ENCODE results near the gene DIP2C.
"Not testable (repeated sequence)": the region's sequence is repeated elsewhere in the genome, so short reads cannot be mapped to it uniquely, and the experiment has no call there.

The DIP2C gene

GRCh38 chr10:526651-527312 is 162.7 kb downstream of the DIP2C start:
- DNase-seq = no peak

GRCh38 chr10:525565-526315 is 163.7 kb downstream of the DIP2C start:
- DNase-seq = no peak

DNA sequence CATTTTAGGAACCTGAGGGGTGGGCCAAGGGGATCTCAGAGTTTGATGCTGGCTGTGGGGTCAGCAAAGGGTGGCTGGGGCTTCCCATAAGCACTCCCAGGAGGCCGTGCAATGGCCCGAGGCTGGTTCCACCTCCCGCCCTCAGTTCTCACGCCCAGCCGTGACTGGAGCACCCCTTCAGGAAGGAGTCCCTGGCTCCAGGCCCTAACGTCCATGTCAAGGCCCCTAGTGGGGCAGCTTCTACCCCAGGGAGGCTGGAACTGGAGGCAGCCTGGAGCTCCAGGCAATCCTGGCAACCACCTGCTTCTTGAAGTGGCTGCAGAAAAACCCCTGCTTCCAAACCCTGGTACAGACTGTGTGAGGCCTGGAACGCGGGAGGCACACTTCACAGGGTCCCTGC is 165.5 kb downstream of the DIP2C start:
- no peak for DNase-seq

DNA sequence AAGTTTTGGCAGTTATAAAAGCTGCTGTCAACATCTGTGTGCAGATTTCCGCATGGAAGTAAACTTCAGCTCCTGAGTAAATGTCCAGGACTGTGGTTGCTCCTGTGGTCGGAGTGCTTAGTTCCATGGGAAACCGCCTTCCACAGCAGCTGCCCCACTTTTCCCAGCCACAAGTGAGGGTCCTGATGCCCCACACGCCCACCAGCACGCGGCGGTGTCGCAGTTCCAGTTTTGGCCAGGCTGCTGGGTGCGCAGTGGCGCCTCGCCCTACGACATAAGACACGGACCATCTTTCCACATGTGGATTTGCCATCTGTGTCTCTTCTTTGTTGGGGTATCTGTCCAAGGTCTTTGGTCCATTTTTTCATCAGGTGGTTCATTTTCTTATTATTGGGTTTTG is 167.1 kb downstream of the DIP2C start:
- no peak for DNase-seq

- DNase-seq = no peak
Observed at GRCh38 chr10:521261-522250, 167.9 kb downstream of the DIP2C start.

DNA sequence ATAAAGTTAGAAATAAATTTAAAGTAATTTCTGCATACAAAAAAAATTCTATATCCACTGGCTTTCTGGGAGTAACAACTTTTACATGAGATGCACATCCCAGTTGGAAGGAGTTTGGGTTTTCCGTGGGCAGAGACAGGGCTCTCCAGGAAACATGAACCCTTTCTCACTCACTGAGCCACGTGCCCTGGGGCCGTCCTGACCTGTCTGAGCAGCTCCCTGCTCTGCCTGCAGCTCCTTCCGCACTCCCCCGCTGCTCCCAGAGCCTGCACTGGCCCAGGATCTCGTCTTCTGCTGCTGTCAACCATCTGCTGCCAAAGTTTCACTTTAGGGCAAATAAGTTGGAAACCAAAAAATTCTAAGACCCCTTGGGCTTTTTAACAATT is 169.1 kb downstream of the DIP2C start:
- DNase-seq = no peak

- DNase-seq = no peak
Observed at GRCh38 chr10:519716-520401, 169.6 kb downstream of the DIP2C start.

GRCh38 chr10:519055-519715 is 170.3 kb downstream of the DIP2C start:
- DNase-seq = no peak

DNA sequence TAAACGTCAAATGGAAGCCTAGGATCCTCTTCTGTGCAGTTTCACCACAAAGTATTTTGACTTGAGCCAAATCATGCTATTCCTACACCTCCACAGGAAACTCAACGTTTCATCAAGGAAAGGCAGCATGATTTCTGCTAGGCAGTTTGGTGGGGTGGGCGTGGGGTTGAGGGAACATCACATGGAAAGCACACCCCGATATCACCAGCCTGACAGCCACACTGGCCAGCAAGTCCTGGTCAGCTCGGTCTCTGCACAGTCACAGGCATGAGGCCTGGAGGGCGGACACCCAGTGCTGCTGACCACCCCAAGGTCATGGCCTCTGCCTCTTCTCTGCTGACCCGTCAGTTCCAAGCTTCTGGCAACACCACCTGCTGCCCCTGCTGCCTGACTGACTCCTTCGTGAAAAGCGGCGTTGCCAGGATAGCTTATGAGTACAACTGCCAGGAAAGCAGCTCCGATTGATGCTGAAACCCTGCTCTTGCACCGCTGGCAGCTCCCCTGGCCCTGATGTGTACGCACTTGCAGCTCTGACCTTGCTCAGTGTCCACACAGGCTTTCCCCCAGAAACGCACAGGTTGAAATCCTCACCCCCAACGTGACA is 171.5 kb downstream of the DIP2C start:
- no peak for DNase-seq

GRCh38 chr10:517241-517830 is 172.1 kb downstream of the DIP2C start:
- no peak for DNase-seq

DNA sequence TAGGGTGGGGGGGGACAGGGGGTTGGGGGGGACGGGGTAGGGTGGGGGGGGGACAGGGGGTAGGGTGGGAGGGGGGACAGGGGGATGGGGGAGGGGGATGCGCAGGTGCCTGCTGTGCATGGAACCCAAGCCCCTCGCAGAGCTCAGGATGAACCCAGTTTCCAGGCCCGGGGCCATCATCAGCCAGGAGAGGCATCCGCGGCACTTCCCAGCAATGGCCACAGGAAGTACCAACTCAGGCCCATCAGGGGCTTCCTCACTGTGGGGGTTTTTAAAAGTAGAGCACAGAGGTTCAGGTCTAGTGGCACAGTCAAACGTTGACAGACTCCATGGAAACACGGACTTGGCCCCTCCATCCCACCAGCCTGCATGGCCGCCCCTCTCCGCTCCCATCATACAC is 172.7 kb downstream of the DIP2C start:
- no peak for DNase-seq

DNA sequence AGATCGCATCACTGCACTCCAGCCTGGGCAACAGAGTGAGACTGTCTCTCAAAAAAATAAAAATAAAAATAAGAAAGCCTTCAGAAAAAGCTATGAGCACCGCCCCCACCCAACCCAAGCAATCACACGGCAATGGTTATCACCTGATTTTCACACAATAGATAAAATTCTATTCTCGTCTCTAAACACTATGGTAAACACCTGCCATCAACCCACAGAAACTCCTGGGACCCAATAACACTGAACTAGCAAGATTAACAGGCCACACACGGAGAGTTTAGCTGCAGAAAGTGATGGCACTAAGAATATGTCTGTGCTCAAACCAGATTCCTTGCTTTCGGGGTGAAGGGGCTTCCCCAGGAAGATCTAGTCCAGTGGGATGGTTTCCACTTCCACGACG is 173.8 kb downstream of the DIP2C start:
- no peak for DNase-seq

GRCh38 chr10:514137-514671 is 175.3 kb downstream of the DIP2C start:
- no peak for DNase-seq

GRCh38 chr10:513393-513792 is 176.1 kb downstream of the DIP2C start:
- no peak for DNase-seq

DNA sequence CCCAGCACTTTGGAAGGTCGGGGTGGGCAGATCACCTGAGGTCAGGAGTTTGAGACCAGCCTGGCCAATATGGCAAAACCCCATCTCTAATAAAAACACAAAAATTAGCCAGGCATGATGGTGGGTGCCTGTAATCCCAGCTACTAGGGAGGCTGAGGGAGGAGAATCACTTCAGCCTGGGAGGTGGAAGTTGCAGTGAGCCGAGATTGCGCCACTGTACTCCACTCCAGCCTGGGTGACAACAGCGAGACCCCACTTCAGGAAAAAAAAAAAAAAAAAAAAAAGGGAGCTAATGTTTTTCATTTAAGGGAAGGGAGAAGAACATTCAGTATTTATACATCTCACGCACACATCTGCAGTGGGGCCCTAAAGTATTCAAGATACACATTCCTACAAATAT is 176.8 kb downstream of the DIP2C start:
- DNase-seq = not testable (repeated sequence)

DNA sequence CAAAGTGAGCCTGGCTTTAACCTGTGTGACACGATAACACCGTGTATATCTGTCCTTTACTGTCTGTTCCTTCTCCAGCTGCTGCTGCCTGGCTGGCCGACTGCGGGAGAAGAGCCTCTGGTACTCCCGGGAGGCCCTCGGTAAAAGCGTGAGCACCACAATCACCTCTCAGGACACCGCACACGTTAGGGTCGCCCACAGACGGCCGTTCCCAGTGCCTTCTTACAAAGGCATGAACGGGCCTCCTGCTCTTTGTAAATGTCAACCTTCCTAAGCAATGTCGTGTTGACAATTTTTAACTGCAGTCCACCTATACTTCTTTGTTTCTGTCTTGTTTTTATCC is 177.6 kb downstream of the DIP2C start:
- no peak for DNase-seq

DNA sequence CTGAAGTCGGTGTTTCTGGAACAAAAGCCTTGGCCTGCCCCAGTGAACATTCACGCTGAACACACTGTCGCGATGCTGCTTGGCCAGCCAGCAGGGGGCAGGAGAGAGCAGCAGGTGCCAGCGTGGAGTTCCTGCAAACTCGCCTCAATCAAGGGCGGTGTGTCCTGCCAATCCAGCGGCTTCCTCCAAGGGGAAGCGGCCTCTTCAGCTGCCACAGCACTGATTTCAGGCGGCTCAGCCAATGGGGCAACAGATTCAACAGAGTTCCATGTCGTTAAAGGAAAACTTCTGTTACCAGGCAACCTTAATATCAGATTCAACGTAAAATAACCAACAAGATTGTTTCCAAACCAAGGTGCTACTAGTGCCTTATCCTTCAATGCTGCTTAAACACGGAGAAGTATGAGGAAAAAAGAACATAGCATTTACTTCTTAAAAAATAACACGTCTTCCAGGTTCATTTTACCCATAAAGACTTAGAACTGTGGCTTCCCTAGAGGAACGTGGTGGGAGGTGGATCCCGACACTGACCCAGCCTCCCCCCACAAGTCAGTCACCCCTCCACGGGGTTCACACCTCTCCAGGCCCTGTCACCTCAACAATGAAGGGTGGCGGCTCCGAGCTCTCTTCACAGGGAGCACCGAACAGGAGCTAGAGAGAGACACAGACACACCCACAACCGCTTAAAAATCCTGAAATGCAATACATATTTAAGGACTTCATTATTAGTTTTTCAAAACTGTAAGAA is 178.2 kb downstream of the DIP2C start:
- DNase-seq = peak; percentile 66 to 82 (median 72)

- DNase-seq = no peak
Observed at GRCh38 chr10:510415-510881, 179.0 kb downstream of the DIP2C start.

DNA sequence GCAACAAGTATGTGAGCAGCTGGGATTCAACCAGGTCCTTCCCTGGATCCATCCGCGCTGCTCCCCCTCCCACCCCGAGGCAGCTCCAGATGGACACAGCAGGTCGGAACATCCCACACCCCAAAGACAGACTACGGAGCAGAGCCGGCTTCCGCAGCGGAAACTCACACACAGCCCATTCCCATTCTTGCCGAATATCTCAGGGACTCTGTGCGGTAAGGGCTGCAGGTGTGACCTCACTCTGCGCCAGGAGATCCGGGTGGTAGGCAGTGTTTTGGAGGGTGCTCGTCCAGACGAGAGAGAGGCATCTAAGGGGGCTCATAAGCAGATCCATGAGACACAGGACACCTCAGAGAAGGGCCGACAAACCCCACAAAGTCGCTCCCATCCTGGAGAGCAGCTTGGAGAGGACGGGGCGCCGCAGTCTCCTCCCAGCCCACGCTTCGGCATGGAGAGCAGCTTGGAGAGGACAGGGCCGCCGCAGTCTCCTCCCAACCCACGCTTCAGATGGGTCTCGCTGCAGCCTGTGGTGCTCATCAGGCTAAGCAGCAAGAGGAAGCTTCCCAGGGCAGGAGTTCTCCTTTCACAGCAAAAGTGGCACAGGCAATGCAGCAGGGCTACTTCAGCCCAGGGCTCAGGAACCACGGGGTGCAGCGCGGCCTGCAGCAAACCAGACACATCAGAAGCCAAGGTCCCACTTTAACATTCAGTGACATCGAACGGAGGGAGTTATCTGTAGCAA is 179.9 kb downstream of the DIP2C start:
- DNase-seq = no peak

DNA sequence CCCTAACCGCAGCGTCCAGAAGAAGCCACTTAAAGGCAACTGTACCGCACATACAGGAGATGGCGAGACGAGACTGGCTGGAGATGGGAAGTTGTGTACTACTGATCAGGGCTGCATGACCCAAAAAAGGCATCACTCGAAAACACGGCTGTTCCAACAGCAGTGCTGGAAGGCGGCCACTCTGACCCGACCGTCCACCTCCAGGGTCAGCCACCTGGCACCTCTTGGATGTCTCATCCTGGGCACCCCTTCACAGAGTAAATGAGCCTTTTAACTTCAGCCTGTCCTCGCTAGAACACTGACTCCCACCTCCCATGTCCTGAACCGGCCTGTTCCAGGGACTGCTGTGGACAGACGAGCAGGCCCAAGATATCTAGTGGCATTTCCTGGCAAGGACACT is 180.7 kb downstream of the DIP2C start:
- no peak for DNase-seq
